Bronchial epithelial cell (primary cell): ENCODE measurements around the gene IQGAP3. TPM values are rescaled to one million over a fixed set of nuclear protein-coding genes. Genes with fewer than 3 reads are reported as not detected.

Experiments
- DNase-seq: peaks from one replicate; pipeline ENCODE4 v3.0.0-alpha.2; 2010; ENCODE audit warnings: low read depth
- FAIRE-seq: peaks from 2 replicates; lab custom pipeline; 2011; peaks lifted over from hg19 to GRCh38; lab: Jason Lieb, UNC
- H3K27me3 ChIP-seq: 2 replicates; pipeline ENCODE4 v1.5.1; 2011; ENCODE audit warnings: low read length; ENCODE audit not compliant: control insufficient read depth, insufficient read depth
- H3K36me3 ChIP-seq: 2 replicates; pipeline ENCODE4 v1.5.1; 2011; ENCODE audit warnings: low read length; ENCODE audit not compliant: control insufficient read depth, insufficient read depth
- H3K4me3 ChIP-seq: 2 replicates; pipeline ENCODE4 v1.5.1; 2011; ENCODE audit warnings: mild to moderate bottlenecking, low read depth, low read length, control low read depth
- total RNA-seq: library from RNA; depleted of rRNA; stranded (reverse); fragments of >200 nt; gene quantifications from 2 replicates; pipeline ENCODE4 v1.2.1, GENCODE V29; 2014
- TF ChIP-seq, protein P1 (sequence below): IDR thresholded peaks from 2 replicates; pipeline ENCODE4 v1.5.1; 2011; ENCODE audit warnings: mild to moderate bottlenecking, moderate library complexity, low read length, control low read depth, inconsistent platforms; ENCODE audit not compliant: insufficient read depth, severe bottlenecking

The IQGAP3 gene
- total RNA-seq, 1 donor from 2014 or later = 0.53 TPM

GRCh38 chr1:156581661-156582387 lies 9.5 kb upstream of the IQGAP3 start:
- Histone ChIP-seq H3K4me3 (no peak overlapping the region), H3K36me3 (no peaks in the 10 kb centered on the region), H3K27me3 (no peaks in the 10 kb centered on the region)
- DNase-seq = no peak
- TF ChIP-seq, protein P1, sequence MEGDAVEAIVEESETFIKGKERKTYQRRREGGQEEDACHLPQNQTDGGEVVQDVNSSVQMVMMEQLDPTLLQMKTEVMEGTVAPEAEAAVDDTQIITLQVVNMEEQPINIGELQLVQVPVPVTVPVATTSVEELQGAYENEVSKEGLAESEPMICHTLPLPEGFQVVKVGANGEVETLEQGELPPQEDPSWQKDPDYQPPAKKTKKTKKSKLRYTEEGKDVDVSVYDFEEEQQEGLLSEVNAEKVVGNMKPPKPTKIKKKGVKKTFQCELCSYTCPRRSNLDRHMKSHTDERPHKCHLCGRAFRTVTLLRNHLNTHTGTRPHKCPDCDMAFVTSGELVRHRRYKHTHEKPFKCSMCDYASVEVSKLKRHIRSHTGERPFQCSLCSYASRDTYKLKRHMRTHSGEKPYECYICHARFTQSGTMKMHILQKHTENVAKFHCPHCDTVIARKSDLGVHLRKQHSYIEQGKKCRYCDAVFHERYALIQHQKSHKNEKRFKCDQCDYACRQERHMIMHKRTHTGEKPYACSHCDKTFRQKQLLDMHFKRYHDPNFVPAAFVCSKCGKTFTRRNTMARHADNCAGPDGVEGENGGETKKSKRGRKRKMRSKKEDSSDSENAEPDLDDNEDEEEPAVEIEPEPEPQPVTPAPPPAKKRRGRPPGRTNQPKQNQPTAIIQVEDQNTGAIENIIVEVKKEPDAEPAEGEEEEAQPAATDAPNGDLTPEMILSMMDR = no peak
- no peak for FAIRE-seq

DNA sequence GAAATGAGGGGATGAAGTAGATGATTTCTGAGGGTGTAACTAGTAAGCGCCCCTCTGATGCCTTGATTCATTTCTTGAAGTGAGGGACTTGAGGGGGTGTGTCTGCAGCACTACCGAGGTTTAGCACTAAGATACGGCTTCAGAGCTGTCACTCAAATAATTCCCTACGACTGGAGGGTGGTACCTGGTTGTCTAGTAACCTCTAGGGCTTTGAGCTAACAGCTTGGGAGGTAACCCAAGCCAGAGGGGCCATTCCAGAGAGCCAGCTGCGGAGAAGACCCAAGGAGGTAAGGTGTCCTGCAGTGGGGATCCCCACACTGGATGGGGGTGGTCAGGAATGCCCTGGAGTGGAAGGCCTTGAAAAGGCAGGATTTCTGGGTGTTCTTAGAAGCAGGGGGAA lies 7.1 kb upstream of the IQGAP3 start, which contains the start of gene TTC24:
Gene TTC24, plus strand, starts transcription at position 252 of the 400 bp plus-strand sequence. CDS start 1,642 bp downstream, outside the sequence.
- FAIRE-seq = no peak
- no peak for DNase-seq
- TF ChIP-seq, protein P1 = no peak
- no peak within 1 kb of the TSS for H3K4me3 ChIP-seq
- H3K36me3 ChIP-seq = no peaks in the 10 kb centered on the region
- no peaks in the 10 kb centered on the region for H3K27me3 ChIP-seq

GRCh38 chr1:156578055-156578454 lies 5.7 kb upstream of the IQGAP3 start:
- DNase-seq (no peak), FAIRE-seq (no peak)
- TF ChIP-seq, protein P1 = no peak
- no peaks in the 10 kb centered on the region for H3K27me3 ChIP-seq
- H3K4me3 ChIP-seq = no peak overlapping the region
- no peaks in the 10 kb centered on the region for H3K36me3 ChIP-seq

- DNase-seq (no peak), FAIRE-seq (no peak)
- H3K36me3 ChIP-seq = no peaks in the 10 kb centered on the region
- no peak overlapping the region for H3K4me3 ChIP-seq
- TF ChIP-seq, protein P1 = no peak
- no peaks in the 10 kb centered on the region for H3K27me3 ChIP-seq
Measured at GRCh38 chr1:156577550-156577949, 5.2 kb upstream of the IQGAP3 start.

GRCh38 chr1:156574039-156574633 lies 1.8 kb upstream of the IQGAP3 start:
- Histone ChIP-seq H3K27me3 (no peaks in the 10 kb centered on the region), H3K36me3 (no peaks in the 10 kb centered on the region), H3K4me3 (no peak overlapping the region)
- TF ChIP-seq, protein P1 = no peak
- no peak for FAIRE-seq
- no peak for DNase-seq
